Esophagus muscularis mucosa (tissue), 4 donors: ENCODE measurements around the gene PPHLN1. TPM values are rescaled to one million over a fixed set of nuclear protein-coding genes. Genes with fewer than 3 reads are reported as not detected.
"Not testable (repeated sequence)": the region's sequence is repeated elsewhere in the genome, so short reads cannot be mapped to it uniquely, and the experiment has no call there.

ENCODE experiments used
- DNase-seq: peaks from one replicate; pipeline ENCODE4 v3.0.0-alpha.2; 2017; ENCODE audit errors: extremely low spot score
- H3K27ac ChIP-seq, 4 donors: fragments of 200-600 bp; sonication (generic); replicated peaks in 1 of 4; 1 replicate in 3 of 4; 2 replicates in 1 of 4; pipeline ENCODE4 v1.5.1; 2016 to 2019; ENCODE audit warnings: mild to moderate bottlenecking in 1 of 4
- H3K27me3 ChIP-seq, 4 donors: fragments of 200-600 bp; sonication (generic); one replicate each; pipeline versions ENCODE4 v1.5.1 to v1.6.0; 2016 to 2019
- H3K36me3 ChIP-seq, 4 donors: fragments of 200-600 bp; sonication (generic); one replicate each; pipeline ENCODE4 v1.5.1; 2016 to 2019
- H3K4me1 ChIP-seq, 4 donors: fragments of 200-600 bp; sonication (generic); one replicate each; pipeline ENCODE4 v1.5.1; 2016 to 2019
- H3K4me3 ChIP-seq, 4 donors: fragments of 200-600 bp; sonication (generic); 1 replicate in 2 of 4; 2 replicates in 2 of 4; pipeline ENCODE4 v1.5.1; 2016 to 2019; ENCODE audit warnings: mild to moderate bottlenecking in 4 of 4, moderate library complexity in 1 of 4
- H3K9me3 ChIP-seq, 4 donors: fragments of 200-600 bp; sonication (generic); 1 replicate in 3 of 4; 2 replicates in 1 of 4; pipeline ENCODE4 v1.5.1; 2016 to 2019
- CTCF ChIP-seq, 3 experiments: fragments of 200-600 bp in 2 of 3; fragments of 450-650 bp in 1 of 3; sonication (generic) in 2 of 3; IDR thresholded peaks; one replicate each; pipeline ENCODE4 v1.5.1; 2017 to 2019; ENCODE audit warnings: antibody characterized with exemption in 3 of 3, mild to moderate bottlenecking in 2 of 3, moderate library complexity in 1 of 3
- EP300 ChIP-seq: sonication (generic); formaldehyde crosslinking; IDR thresholded peaks from one replicate; pipeline ENCODE4 v1.6.1; 2017; ENCODE audit warnings: antibody characterized with exemption
- POLR2A ChIP-seq: fragments of 450-650 bp; IDR thresholded peaks from one replicate; pipeline ENCODE4 v1.6.1; 2017; ENCODE audit warnings: antibody characterized with exemption, moderate library complexity, mild to moderate bottlenecking, low read depth
- POLR2AphosphoS5 ChIP-seq, 2 donors: sonication (generic); formaldehyde crosslinking; IDR thresholded peaks; one replicate each; pipeline ENCODE4 v1.6.1; 2017; ENCODE audit warnings: antibody characterized with exemption in 2 of 2
- WGBS: methylation state at CpG from one replicate; pipeline ENCODE4 v1.1.5; 2018; 5-methylcytosine and 5-hydroxymethylcytosine counted together
- intact Hi-C: fragments of 100-400 bp; cut with DNase I; formaldehyde crosslinking; loops from one replicate; pipeline ENCODE4 v1.15.1; 2023
- total RNA-seq, 4 donors: library from RNA; depleted of rRNA; stranded (reverse); fragments of >200 nt; gene quantifications; one replicate each; pipeline versions ENCODE4 v1.1.0 to v1.2.1, GENCODE V29; 2016

The PPHLN1 gene
- total RNA-seq, 4 donors from 2014 or later, result 40.0 to 45.3 (median 42.1) TPM

- TF ChIP-seq CTCF (IDR thresholded peaks at IDR 0.05), result no peak
- no peak for TF ChIP-seq POLR2AphosphoS5 (IDR thresholded peaks at IDR 0.05)
- no peak for TF ChIP-seq EP300
- no peak for TF ChIP-seq POLR2A
- H3K9me3 ChIP-seq, result no peaks in the 10 kb centered on the region
- no peak overlapping the region for H3K27ac ChIP-seq
- no peaks in the 10 kb centered on the region for H3K36me3 ChIP-seq
- WGBS, result 94% methylated on average over 1 of the region's 1 CpG
- DNase-seq, result no peak
- H3K27me3 ChIP-seq, result no peaks in the 10 kb centered on the region
- H3K4me1 ChIP-seq, result no peaks in the 10 kb centered on the region
- H3K4me3 ChIP-seq, result no peak overlapping the region
- intact Hi-C loops, result no loop called here
Measured at GRCh38 chr12:42346403-42347002, 20.5 kb downstream of the PPHLN1 start.

- DNase-seq, H3K4me1 ChIP-seq, intact Hi-C loops, H3K27ac ChIP-seq, H3K9me3 ChIP-seq, H3K27me3 ChIP-seq, H3K4me3 ChIP-seq: not testable (repeated sequence)
- 87% methylated on average over 10 of the region's 16 CpGs for WGBS
- H3K36me3 ChIP-seq, result peaks cover 0 to 17% (median 0%) of the 10 kb centered on the region in 4 donors
Measured at GRCh38 chr12:42349119-42350020, 23.4 kb downstream of the PPHLN1 start.

GRCh38 chr12:42350021-42350407 lies 24.0 kb downstream of the PPHLN1 start:
- H3K27me3 ChIP-seq, H3K9me3 ChIP-seq, H3K27ac ChIP-seq, DNase-seq, intact Hi-C loops, H3K4me3 ChIP-seq, H3K4me1 ChIP-seq: not testable (repeated sequence)
- H3K36me3 ChIP-seq, result peaks cover 0 to 20% (median under 1%) of the 10 kb centered on the region in 4 donors
- 95% methylated on average over 14 of the region's 34 CpGs for WGBS

- no peak overlapping the region for H3K4me3 ChIP-seq
- no peak for DNase-seq
- H3K4me1 ChIP-seq, result no peaks in the 10 kb centered on the region
- WGBS, result 80% methylated on average over 2 of the region's 2 CpGs
- intact Hi-C loops, result no loop called here
- no peak overlapping the region for H3K27ac ChIP-seq
- H3K36me3 ChIP-seq, result peaks cover 0 to 39% (median 3%) of the 10 kb centered on the region in 4 donors
- no peaks in the 10 kb centered on the region for H3K27me3 ChIP-seq
- TF ChIP-seq POLR2AphosphoS5 (IDR thresholded peaks at IDR 0.05) (no peak), CTCF (IDR thresholded peaks at IDR 0.05) (no peak), POLR2A (no peak), EP300 (no peak)
- no peaks in the 10 kb centered on the region for H3K9me3 ChIP-seq
Measured at GRCh38 chr12:42356344-42356743, 30.4 kb downstream of the PPHLN1 start.

- WGBS, result 94% methylated on average over 6 of the region's 6 CpGs
- TF ChIP-seq CTCF (IDR thresholded peaks at IDR 0.05) (no peak), POLR2A (no peak), EP300 (no peak), POLR2AphosphoS5 (IDR thresholded peaks at IDR 0.05) (no peak)
- intact Hi-C loops, result no loop called here
- H3K9me3 ChIP-seq, result no peaks in the 10 kb centered on the region
- no peaks in the 10 kb centered on the region for H3K4me1 ChIP-seq
- peaks cover 0 to 10% (median 0%) of the 10 kb centered on the region in 4 donors for H3K36me3 ChIP-seq
- no peak overlapping the region for H3K27ac ChIP-seq
- no peaks in the 10 kb centered on the region for H3K27me3 ChIP-seq
- no peak for DNase-seq
- no peak overlapping the region for H3K4me3 ChIP-seq
Measured at GRCh38 chr12:42360747-42361403, 34.9 kb downstream of the PPHLN1 start.
